Psoas muscle (tissue), 8 donors: ENCODE data around the gene FBXW4. TPM values are rescaled to one million over a fixed set of nuclear protein-coding genes. Genes with fewer than 3 reads are reported as not detected.

ENCODE experiments used
- ATAC-seq, 4 donors: fragments of 200-7000 bp; cut with Tn5 transposase; one replicate each; pipeline ENCODE4 v1.9.1; 2020; ENCODE audit warnings: moderate library complexity in 3 of 4, mild to moderate bottlenecking in 2 of 4
- DNase-seq, 2 donors: peaks; one replicate each; pipeline ENCODE4 v3.0.0-alpha.2; 2020
- H3K27ac ChIP-seq: fragments of 200-600 bp; one replicate; pipeline ENCODE4 v1.8.0; 2022
- H3K27me3 ChIP-seq, 3 donors: fragments of 200-600 bp in 1 of 3; one replicate each; pipeline versions ENCODE4 v1.6.1 to v1.8.0; 2013 to 2022; ENCODE audit warnings: low read length in 2 of 3, mild to moderate bottlenecking in 2 of 3, moderate library complexity in 1 of 3; ENCODE audit not compliant: insufficient read depth in 3 of 3
- H3K36me3 ChIP-seq, 2 donors: fragments of 200-600 bp in 1 of 2; one replicate each; pipeline versions ENCODE4 v1.6.1 to v1.8.0; 2013 to 2022; ENCODE audit warnings: low read depth in 1 of 2, mild to moderate bottlenecking in 1 of 2, moderate library complexity in 1 of 2; ENCODE audit not compliant: insufficient read depth in 1 of 2
- H3K4me1 ChIP-seq: fragments of 200-600 bp; one replicate; pipeline ENCODE4 v1.8.0; 2022
- H3K4me3 ChIP-seq: fragments of 200-600 bp; one replicate; pipeline ENCODE4 v1.8.0; 2022; ENCODE audit warnings: mild to moderate bottlenecking
- H3K9me3 ChIP-seq: fragments of 200-600 bp; one replicate; pipeline ENCODE4 v1.8.0; 2022
- WGBS, 3 donors: extraction: QIAGEN DNeasy Blood & Tissue Kit; methylation state at CpG; one replicate each; pipeline versions ENCODE4 v1.1.6 to v1.1.7; 2013; 5-methylcytosine and 5-hydroxymethylcytosine counted together
- intact Hi-C, 2 donors: fragments of 100-400 bp; cut with DNase I; formaldehyde crosslinking; loops; one replicate each; pipeline versions ENCODE4 v1.11.0 to v1.14.2; 2022
- polyA plus RNA-seq, 3 donors: library from polyadenylated mRNA; stranded (reverse); fragments of 200-250 nt; gene quantifications; one replicate each; pipeline ENCODE4 v1.2.3, GENCODE V29; 2013
- total RNA-seq, 4 donors: library from RNA; stranded (reverse); fragmentation: NEBNext Ultra II Directional in 2 of 4; extraction: Animal tissue kit (Norgen Biotek cat#: 25700) in 2 of 4; gene quantifications; one replicate each; pipeline versions ENCODE4 v1.2.1 to v1.2.4, GENCODE V29; 2021 to 2023
- TF ChIP-seq, protein P1 (sequence below): fragments of 200-600 bp; IDR thresholded peaks from one replicate; pipeline ENCODE4 v1.8.0; 2022; ENCODE audit warnings: antibody characterized with exemption
- donor health status: healthy with polysubstance abuse.
- donor health status: DM: no; HTN: no; CAD: no; lungs with moderate emphysema.
- donor health status: Bipolar disorder and iron deficiency.
- donor health status: healthy.
- donor health status: DM: yes; HTN: yes; CAD: no.
- donor health status: DM: no; HTN: no; CAD: no.
- donor health status: DM: no; HTN: no; CAD: no.
- donor health status: DM: yes; HTN: yes; CAD: no.

The FBXW4 gene
- total and polyA plus RNA-seq, 7 donors: 15.5 to 100 (median 69.0) TPM

DNA sequence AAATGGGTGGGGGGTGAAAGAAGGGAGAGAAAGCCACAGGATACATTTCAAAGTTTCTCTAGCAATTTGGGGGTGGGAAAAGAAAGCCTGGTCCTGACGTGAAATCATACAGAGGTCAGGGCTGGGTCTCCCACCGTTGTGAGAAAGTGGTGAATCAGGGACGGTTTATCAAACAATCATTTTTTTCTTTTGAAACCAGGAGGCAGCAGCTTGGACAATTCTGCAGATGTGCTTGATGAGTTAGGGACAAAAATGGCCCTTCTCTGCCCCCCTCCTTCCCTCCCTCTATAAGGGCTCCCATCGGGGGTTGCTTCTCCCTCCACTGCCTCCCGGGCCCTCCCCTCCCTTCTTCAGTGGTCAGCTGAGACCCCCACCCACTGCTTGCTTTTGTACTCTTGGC lies 43.6 kb downstream of the FBXW4 start:
- H3K36me3 ChIP-seq: peaks cover 0 to 44% of the 10 kb centered on the region in 2 donors
- intact Hi-C loops: no loop called here
- DNase-seq (no peak), ATAC-seq (no peak)
- TF ChIP-seq, protein P1, sequence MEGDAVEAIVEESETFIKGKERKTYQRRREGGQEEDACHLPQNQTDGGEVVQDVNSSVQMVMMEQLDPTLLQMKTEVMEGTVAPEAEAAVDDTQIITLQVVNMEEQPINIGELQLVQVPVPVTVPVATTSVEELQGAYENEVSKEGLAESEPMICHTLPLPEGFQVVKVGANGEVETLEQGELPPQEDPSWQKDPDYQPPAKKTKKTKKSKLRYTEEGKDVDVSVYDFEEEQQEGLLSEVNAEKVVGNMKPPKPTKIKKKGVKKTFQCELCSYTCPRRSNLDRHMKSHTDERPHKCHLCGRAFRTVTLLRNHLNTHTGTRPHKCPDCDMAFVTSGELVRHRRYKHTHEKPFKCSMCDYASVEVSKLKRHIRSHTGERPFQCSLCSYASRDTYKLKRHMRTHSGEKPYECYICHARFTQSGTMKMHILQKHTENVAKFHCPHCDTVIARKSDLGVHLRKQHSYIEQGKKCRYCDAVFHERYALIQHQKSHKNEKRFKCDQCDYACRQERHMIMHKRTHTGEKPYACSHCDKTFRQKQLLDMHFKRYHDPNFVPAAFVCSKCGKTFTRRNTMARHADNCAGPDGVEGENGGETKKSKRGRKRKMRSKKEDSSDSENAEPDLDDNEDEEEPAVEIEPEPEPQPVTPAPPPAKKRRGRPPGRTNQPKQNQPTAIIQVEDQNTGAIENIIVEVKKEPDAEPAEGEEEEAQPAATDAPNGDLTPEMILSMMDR: no peak
- H3K27me3 ChIP-seq: no peaks in the 10 kb centered on the region
- no peak overlapping the region for H3K27ac ChIP-seq
- H3K9me3 ChIP-seq: no peaks in the 10 kb centered on the region
- no peaks in the 10 kb centered on the region for H3K4me1 ChIP-seq
- H3K4me3 ChIP-seq: no peak overlapping the region
- 77 to 86% (median 78%) methylated on average over 5 of the region's 5 CpGs for WGBS, 3 donors

DNA sequence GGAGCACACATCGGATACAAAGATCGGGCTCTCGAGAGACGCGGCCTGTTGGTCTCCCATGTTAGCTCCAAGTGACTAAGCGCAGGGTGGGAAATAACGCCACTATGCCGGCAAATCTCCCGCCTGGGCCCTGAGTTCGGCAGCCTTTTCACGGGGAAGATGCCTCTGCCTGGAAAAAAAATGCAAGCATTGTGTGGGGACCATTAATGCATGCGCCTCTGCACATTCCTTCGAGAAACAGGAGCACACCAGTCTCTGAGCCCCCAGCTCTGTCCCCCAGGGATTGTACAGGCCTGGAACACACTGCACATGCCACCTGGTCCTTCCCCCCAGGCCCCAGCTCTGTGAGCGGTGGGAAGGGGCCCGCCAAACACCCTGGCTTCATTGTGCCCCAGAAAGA lies 44.1 kb downstream of the FBXW4 start:
- Histone ChIP-seq H3K9me3 (no peaks in the 10 kb centered on the region), H3K4me1 (no peaks in the 10 kb centered on the region), H3K27ac (no peak overlapping the region), H3K27me3 (no peaks in the 10 kb centered on the region), H3K4me3 (no peak overlapping the region), H3K36me3 (peaks cover 0 to 40% of the 10 kb centered on the region in 2 donors)
- intact Hi-C loops: no loop called here
- 82 to 87% (median 84%) methylated on average over 15 of the region's 15 CpGs for WGBS, 3 donors
- ATAC-seq: no peak
- no peak for DNase-seq
- TF ChIP-seq, protein P1: no peak

DNA sequence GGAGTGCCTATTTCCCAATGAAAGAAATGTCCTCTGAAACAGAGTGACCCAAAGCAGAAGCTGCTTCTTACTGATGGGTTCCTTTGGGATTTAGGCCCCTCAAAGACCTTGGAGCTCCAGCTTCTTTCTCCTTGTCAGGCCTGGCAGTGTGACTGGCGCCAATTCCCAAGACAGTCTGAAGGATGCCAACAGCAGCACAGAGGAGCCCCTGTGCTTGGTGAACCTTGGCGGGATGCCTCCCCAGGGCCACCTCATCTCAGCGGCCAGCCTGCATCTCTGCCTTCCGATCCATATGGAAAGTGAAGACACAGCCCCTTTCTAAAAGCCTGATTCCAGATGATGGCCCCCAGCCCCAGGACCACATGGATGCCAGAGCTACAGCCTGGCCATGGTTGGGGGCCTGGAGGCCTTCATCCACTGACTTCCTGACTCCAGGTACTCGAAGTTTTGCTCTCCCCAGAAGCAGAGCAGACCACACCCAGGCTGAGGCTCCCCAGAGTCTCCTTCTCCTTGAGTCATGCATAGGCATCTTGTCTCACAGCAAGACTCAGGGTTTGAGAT lies 45.4 kb downstream of the FBXW4 start:
- H3K4me3 ChIP-seq: no peak overlapping the region
- ATAC-seq (no peak), DNase-seq (no peak)
- H3K27ac ChIP-seq: no peak overlapping the region
- intact Hi-C loops: no loop called here
- WGBS, 3 donors: 92 to 94% (median 93%) methylated on average over 5 of the region's 5 CpGs
- no peaks in the 10 kb centered on the region for H3K9me3 ChIP-seq
- TF ChIP-seq, protein P1: no peak
- peaks cover 0 to 28% of the 10 kb centered on the region in 2 donors for H3K36me3 ChIP-seq
- H3K27me3 ChIP-seq: no peaks in the 10 kb centered on the region
- H3K4me1 ChIP-seq: no peaks in the 10 kb centered on the region

DNA sequence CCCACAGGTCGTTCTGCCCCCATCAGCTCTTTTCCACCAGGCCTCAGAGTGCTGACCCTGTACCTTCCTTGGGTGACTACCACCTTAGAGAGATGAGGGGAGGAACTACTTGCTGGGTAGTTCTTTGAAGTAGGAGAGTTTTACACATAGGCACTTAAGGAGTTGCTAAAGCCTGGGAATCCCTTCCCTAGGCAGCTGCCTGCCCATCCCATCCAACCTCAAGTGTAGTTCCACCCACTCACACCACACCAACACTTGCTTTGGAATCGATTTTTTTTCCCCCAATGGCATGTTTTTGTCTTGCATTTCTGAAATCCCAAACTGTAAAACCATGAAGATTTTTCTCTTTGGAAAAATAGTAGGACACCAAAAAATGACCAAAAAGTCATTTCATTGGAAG lies 47.7 kb downstream of the FBXW4 start:
- H3K4me1 ChIP-seq: no peaks in the 10 kb centered on the region
- no peak overlapping the region for H3K27ac ChIP-seq
- DNase-seq: no peak
- H3K9me3 ChIP-seq: no peaks in the 10 kb centered on the region
- H3K4me3 ChIP-seq: no peak overlapping the region
- TF ChIP-seq, protein P1: no peak
- peaks cover 3 to 7% of the 10 kb centered on the region in 2 donors for H3K36me3 ChIP-seq
- 72 to 90% (median 75%) methylated on average over 2 of the region's 2 CpGs for WGBS, 3 donors
- no peak for ATAC-seq
- no peaks in the 10 kb centered on the region for H3K27me3 ChIP-seq
- intact Hi-C loops: no loop called here

DNA sequence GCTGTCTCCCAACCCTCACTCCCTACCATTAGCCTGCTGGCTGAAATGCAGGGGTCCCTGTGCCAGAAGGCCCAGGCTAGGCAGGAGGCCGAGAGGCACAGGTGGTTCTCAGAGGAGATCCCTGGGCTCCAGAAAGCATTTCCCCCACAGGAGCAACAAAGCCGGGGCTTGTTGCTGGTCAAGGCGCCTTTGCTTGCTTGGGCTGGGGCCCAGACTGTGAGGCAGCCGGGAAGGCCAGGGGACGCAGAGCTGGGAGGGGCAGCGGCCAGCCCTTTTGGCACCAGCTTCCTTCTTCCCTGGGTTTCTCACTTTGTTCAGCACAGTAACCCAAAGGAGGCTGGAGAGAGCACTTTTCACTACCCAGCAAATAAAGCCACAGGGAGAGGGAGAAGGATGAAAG lies 48.6 kb downstream of the FBXW4 start:
- H3K4me3 ChIP-seq: no peak overlapping the region
- ATAC-seq (peak; percentile 24 to 71 (median 44)), DNase-seq (peak; percentile 53 to 69)
- TF ChIP-seq, protein P1: no peak
- peaks cover 3 to 6% of the 10 kb centered on the region in 2 donors for H3K36me3 ChIP-seq
- intact Hi-C loops: no loop called here
- WGBS, 3 donors: 32 to 44% (median 39%) methylated on average over 6 of the region's 6 CpGs
- no peaks in the 10 kb centered on the region for H3K4me1 ChIP-seq
- H3K27ac ChIP-seq: no peak overlapping the region
- H3K9me3 ChIP-seq: no peaks in the 10 kb centered on the region
- H3K27me3 ChIP-seq: no peaks in the 10 kb centered on the region
